IPS-NIHi11 (cell line): ENCODE measurements around the gene BSN.

Experiments used
- DNase-seq: peaks from one replicate; pipeline ENCODE4 v3.0.0; 2012; ENCODE audit warnings: mixed read lengths, low spot score

The BSN gene

GRCh38 chr3:49602877-49603411 lies 48.7 kb downstream of the BSN start:
- DNase-seq = no peak

DNA sequence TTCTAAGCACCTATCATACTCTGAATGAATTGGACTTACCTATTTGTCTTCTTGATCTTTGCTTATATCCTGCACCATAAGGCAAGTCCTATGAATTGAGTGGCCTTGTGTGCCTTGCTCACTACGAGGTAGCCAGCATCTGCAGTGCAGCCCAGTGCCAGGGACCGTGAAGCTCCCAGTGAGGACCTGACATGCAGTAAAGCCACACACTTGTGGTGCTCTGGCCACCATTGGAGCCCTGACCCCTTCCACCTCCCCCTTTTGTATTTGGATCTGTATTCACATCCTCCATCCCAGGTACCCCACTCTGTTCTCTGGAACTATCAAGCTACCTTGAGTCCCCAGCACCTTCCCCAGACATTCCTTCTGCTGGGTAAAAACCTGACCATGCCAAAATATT lies 52.1 kb downstream of the BSN start:
- DNase-seq = no peak

DNA sequence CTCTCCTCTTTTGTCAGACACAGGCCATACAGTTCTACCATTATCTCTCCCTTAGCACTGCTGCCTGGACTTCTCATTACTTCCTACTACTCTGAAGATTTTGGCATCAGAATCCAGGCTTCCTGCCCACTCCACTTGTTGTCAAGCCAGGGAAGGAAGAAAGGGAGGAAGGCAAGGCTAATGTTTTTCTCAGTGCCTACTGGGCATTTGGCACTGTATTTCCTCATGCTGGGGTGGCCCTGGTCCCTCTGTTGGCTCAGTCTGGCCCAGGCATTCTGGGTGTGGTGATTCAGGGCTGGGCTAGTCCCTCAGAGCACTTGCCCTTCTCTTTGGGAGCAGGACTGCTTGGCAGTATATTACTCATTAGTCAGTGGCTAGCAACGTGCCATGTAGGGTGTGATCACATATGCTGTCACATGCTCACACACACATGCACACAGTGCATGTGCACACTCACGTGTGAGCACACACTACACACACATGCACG lies 52.9 kb downstream of the BSN start:
- DNase-seq = no peak

GRCh38 chr3:49607796-49608195 lies 53.5 kb downstream of the BSN start:
- no peak for DNase-seq

DNA sequence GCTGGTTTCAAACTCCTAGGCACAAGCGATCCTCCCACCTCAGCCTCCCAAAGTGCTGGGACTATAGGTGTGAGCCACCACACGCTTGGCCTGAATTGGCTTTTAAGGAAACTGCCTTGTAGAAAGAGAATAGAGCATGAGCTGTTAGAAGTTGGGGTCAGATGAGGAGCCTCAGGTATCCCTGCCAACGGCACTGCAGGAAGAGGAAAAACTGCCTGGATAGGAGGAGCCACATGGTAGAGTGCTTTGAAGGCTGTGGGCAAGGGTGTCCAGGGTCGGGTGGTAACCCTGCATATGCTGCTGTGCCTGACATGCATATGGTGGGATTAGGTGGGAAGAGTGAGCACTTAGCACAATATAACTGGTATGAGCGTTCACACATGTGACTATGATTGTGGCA lies 55.0 kb downstream of the BSN start:
- DNase-seq = no peak

DNA sequence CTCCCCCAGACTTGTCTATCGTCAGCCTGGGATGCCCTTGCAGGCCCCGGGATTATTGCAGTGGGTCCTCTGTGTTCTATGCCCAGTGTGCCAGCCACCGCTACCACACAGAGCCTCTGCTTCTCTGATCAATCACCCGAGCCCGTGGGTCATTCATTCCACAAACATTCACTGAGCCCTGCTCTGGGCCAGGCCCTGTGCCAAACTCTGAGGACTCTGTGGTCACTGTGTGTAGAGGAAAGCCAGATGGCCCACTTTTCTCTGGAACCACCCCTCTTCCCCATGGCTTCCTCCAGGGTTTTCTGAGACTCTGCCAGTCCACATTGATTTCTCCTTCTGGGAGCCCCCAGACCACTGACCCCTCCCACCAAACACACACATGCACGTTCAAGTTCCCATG lies 55.5 kb downstream of the BSN start:
- no peak for DNase-seq

DNA sequence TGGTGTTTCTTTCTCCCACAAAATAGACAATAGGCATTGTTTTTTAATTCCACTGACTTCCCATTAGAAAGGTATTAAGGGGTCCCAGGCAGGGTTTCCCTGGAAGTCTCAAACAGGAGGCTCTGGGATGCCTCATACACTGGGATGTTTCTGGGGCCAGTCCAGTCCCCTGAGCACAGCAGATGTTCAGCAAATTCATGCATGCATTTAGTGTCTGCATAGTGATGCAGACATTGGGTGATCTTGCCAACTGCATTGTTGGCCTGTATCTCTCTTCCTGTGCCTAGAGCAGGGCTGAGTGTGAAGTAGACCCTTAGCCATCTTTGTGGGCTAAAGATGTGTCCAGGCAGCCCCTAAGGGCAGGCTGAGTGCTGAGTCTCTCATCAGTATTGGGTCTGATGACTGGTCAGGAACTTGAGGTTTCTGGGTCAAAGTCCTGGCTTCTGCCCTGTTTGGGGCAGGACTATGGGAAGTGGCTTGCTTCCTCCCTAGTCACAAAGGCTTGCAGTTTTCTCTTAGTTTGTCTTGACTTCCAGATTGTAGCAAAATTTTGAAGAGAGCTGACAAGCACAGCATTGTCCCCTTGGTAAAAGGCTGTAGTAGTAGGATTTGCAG lies 56.5 kb downstream of the BSN start:
- no peak for DNase-seq

DNA sequence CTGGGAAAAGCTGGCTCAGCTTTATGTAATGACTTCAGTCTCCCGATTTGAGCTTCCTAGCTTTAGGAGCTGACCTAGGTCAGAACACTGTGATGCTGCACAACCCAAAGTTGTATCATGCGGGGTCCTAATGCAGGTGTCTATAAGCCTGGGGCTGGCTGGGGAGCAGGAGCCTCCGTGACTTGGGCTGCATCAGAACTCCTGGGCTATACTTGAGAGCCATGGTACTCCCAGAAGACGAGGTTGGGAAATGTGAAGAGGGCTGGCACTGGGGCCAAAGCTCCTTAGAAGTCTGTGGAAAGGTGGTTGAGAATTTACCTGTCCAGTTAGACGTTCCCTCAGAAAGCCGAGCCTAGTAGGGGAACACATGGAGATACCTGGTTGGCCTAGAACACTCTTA lies 57.0 kb downstream of the BSN start:
- no peak for DNase-seq

GRCh38 chr3:49611719-49612118 lies 57.4 kb downstream of the BSN start:
- DNase-seq = no peak

- no peak for DNase-seq
Measured at GRCh38 chr3:49614936-49615335, 60.7 kb downstream of the BSN start.

- DNase-seq = no peak
Measured at GRCh38 chr3:49616061-49616460, 61.8 kb downstream of the BSN start.

- DNase-seq = peak; percentile 63
Measured at GRCh38 chr3:49616491-49616941, 62.2 kb downstream of the BSN start.

GRCh38 chr3:49617390-49618013 lies 63.2 kb downstream of the BSN start:
- DNase-seq = no peak

- DNase-seq = no peak
Measured at GRCh38 chr3:49618412-49618811, 64.1 kb downstream of the BSN start.

DNA sequence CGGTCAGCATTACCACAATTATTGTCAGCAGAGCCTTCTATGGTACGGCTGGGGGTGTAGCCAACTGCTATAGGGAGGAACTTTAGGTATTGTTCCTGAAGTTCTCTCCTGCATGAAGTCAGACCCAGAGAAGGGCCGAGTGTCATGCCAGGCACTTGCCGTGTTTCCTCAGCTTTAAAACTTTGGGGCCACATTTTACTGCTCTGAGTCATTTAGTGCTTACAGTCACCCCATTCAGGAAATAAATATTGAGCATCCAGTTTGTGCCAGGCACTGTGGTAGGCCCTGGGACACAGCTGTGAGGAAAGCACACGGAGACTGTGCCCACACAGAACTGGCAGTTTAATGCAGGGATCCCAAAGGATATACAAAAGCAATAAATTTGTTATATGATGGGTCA lies 65.4 kb downstream of the BSN start:
- no peak for DNase-seq

DNA sequence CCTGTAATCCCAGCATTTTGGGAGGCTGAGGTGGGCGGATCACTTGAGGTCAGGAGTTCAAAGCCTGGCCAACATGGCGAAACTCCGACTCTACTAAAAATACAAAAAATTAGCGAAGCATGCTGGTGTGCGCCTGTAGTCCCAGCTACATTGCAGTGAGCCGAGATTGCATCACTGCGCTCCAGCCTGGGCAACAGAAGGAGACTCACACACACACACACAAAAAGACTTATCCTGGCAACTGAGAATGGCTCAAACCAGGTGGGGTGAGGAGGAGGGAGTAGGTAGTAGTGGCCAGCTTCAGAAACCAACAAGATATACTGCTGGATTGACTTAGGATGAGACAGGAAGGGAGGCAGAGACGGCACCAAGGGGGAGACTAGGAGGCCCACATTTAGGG lies 66.5 kb downstream of the BSN start:
- DNase-seq = no peak

DNA sequence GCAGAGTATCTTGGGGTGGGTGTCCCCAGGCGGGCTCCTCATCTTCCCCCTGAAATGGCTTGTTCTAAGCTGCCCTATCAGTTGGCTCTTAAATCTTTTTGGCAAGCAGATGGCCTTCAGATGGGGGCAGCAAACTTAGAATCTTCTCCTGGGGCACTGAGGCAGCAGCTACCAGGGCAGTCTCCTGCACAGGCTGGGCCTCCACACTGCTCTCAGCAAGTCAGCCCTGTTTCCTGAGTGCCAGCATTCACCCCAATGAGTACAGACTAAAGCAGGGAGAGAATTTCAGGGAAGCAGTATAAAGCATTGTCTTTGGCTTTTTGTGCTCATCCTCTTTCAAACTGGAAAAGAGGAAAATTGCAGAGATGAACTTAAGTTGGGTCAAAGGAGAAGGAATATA lies 68.8 kb downstream of the BSN start:
- no peak for DNase-seq

GRCh38 chr3:49625071-49625470 lies 70.8 kb downstream of the BSN start:
- DNase-seq = no peak

DNA sequence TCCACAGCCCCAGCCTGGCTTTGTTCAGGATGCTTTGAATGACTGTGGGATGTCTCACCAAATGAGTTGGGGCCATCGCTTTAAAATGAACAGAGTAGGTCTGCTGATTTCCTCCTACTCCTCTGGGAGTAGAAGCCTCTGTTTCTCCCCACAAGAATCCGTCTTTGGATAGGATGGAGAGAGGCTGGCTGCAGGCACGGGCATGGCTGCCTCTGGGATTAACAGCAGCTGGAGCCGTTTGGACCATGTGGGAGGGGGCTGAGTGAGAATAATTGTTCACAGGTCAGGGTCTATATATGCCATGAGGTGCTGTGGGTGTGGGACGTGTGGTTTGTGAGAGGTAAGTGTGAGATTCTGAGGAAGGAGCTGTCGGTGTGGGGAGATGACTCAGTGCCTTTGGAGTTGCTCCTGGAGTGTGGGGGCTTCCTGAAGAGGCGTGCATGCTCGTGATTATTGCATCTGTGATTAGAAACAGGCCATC lies 71.9 kb downstream of the BSN start:
- no peak for DNase-seq

- no peak for DNase-seq
Measured at GRCh38 chr3:49626796-49627195, 72.5 kb downstream of the BSN start.

DNA sequence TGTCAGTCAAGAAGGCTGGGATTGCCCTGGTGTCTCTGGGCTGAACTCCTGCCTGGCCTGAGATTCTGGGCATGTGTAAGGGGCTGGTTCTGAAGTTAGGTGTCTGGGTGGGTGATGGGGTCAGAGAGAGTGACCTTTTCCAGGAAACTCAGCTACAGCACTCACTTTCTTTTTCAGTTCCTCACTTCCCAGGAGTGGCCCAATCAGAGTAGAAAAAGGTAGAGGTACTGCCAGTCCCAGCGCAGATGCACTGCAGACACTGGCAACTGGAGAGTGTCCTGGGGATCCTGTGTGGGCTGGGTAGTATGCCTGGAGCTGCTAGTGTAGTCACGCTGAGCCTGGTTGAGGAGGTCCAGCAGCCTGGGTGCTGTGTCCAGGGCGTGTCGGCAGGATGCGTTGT lies 73.4 kb downstream of the BSN start:
- DNase-seq = no peak

DNA sequence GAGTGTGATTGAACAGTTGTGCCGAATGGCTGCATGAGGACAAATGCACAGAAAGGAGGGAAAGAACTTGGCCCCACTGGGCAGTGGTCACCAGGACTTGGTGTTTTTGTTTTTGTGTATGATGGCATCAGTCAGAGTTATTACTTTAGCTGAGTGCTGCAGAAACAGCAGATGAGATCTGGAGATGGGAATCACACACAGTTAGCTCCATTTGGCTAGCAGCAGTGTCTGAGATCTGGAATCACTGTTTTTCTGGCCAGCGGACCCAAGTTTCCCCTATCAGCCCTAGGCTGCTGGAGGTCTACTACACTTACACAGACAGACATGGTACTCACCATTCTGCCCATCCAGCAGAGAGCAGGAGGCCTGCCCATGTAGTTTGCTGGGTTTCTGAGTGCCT lies 74.0 kb downstream of the BSN start:
- no peak for DNase-seq

DNA sequence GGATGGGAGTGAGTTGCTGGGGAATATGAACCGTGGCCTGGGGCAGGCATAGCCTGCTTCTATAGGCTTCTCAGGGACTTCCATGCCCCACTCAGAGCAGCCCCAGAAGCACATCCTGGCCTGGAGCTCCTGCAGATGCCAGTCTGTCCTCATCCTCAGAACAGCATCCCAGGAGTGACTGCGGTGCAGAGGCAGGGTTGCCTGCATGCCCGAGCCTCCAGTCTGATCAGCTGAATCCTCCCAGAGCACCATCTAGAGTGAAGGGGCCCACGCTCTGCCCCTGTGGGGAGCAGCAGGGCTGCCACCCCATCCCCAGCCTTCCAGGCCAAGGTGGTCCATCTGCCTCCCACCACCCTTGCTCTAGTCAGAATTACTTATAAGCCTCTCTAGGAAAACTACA lies 75.2 kb downstream of the BSN start:
- DNase-seq = no peak

- DNase-seq = no peak
Measured at GRCh38 chr3:49629866-49630265, 75.6 kb downstream of the BSN start.
